ENCODE results near the gene PADI3. TPM values are rescaled to one million over a fixed set of nuclear protein-coding genes. Genes with fewer than 3 reads are reported as not detected.
"Not testable (repeated sequence)": the region's sequence is repeated elsewhere in the genome, so short reads cannot be mapped to it uniquely, and the experiment has no call there.

Gene PADI3
- polyA plus RNA-seq, 12 donors = 0.05 to 0.17 TPM; not detected in 10

- no peak for DNase-seq
These were observed 55.4 kb downstream of the PADI3 start for GRCh38 chr1:17304151-17304825.

DNA sequence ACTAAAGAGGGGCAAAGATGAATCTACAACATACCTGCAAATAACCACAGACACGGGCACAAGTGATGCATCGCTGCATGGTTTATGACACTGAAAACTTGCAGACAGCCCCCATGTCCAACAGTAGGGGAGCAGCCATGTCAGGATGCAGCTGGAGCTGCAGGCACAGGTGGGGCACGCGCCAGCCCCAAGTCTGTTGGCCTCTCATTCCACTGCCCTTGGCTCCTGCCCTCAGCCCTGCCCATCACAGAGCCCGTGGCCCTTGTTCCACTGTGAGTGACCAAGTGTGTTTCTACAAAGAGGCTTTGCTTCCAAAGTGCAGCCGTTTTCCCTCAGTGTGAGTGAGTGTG, 55.9 kb downstream of the PADI3 start:
- no peak for DNase-seq

GRCh38 chr1:17305576-17306095, 56.7 kb downstream of the PADI3 start:
- no peak for DNase-seq

DNA sequence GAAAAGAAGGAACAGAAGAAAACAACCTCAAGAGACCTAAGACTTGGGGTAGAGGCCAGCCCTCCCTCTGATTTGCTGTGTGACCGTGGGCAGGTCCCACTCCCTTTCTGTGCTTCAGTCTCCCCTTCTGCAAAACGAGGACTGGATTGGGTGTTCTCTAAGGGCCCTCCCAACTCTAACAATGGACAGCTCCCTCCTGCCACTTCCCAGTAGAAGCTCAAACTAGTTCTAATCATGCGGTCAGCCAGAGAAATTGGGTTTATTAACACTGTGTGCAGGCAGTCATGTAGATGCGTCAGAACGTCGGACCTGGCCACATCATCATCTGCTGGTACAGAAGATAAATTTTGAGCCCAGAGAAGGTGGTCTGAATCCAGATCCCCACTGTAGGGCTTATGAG, 57.5 kb downstream of the PADI3 start:
- no peak for DNase-seq

DNA sequence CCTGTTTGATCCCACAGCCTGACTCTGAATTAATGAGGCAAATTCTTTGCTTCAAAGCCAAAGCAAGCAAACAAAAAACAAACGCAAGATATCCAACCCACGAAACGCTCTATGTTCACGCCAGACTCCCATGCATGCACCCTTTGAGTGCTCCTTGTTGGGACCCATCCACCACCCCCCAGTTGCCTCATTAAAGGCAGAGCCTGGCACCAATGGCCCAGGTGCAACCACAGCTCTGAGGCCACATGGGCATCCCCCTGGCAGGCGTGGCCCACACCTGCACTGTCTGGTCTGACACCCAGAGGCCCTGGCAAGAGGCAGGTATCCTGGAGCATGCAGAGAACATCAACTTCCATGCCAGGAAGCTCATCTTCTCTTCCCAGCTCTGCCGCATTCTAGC, 58.0 kb downstream of the PADI3 start:
- DNase-seq = no peak

DNA sequence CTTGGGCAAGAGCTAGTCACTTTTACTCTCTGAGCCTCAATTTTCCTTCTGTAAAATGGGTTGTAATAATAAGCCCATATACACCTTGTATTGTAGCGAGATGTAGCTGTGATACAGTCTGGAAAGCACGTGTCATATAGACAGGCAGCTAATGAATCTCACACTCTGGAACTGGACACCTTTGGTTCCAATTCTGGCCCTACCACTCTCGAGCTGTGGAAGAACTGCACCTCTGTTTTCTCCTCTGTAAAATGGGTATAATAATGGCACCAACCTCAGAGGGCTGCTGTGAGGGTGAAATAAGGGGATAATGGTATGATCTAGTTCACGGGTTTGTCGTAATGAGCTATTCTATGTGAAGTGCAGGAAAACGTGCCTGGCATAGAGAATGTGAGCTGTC, 58.4 kb downstream of the PADI3 start:
- no peak for DNase-seq

GRCh38 chr1:17307946-17308345, 59.0 kb downstream of the PADI3 start, which contains the start of gene PADI4:
PADI4 (plus strand) TSS chr1:17308197; CDS start chr1:17308223, 26 bp downstream.
- DNase-seq = no peak

DNA sequence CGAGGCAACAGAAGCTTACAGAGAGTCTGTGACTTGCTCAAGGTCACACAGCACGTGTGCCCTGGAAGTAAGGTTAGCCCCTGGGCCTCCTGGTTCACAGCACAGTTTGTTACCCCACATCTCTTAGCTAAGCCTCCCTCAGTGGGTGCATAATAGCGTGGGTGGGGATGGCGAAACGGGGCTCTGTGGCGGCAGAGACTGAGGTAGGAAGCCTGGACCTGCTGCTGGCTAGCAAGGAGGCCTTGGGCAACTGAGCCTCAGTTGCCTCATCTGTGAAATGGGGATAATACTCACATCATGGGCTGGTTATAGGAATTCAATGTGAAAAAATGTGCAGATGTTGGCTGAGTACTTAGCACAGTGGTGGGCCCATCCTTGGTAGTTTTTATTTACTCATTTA, 59.7 kb downstream of the PADI3 start:
- DNase-seq = no peak

GRCh38 chr1:17309426-17310067, 60.6 kb downstream of the PADI3 start:
- no peak for DNase-seq

DNA sequence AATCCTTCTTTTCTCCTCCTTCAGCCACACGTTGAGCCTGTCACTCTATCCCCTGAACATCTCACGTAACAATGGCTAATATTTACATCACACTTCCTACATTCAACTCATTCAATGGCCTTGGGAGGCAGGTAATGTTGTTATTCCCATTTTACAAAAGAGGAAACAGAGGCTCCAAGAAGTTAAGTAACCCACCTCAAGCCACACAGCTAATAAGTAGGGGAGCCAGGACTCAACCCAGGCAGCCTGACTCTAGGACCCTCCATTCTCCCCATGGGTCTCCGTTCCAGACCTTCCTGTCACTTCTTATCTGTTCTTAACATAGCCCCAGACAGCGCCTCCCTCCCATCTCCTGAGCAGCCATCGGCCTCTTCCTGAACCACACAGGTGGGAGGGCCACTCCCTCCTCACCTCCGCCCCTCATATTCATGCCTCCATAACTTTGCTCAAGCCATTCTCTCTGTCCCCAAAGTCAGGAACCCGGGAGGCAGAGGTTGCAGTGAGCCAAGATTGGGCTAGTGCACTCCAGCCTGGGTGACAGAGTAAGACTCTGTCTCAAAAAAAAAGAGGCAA, 61.3 kb downstream of the PADI3 start:
- no peak for DNase-seq

DNA sequence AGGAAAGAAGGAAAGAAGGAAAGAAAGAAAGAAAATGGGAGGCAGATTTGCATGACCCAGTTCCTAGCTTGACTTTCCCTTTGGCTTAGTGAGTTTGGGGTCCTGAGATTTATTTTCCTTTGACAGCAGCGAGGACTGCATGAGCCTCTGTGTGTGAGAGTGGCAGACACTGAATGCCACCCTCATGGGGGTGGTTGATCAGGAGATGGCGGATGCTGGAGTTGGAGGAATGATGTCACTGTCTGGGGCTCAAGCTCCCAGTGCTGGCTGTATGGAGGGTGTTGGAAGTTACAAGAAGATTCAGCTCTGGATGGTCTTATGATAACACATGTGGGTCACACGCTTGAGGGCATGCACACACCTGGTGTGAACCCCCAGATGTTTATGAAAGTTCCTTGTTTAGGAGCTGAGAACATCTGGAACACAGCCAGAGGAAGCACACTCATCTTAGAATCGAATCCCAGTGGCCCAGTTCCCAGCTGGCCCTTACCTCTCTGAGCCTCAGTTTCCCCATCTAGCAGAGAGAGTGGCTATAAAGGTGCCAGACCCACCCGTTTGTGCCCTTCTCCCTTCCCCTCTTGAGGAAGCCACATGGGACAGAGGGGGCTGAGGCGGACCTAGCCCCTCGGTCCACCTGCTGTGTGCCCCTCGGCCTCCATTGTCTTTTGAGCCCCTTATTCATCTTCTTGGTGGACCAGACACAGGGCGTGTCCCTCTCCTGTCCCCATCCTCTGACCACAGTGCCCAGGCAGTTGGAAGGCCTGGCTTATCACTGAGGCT, 64.8 kb downstream of the PADI3 start:
- no peak for DNase-seq

- DNase-seq = no peak
These were observed 65.6 kb downstream of the PADI3 start for GRCh38 chr1:17314491-17314971.

GRCh38 chr1:17315542-17316130, 66.7 kb downstream of the PADI3 start:
- no peak for DNase-seq

DNA sequence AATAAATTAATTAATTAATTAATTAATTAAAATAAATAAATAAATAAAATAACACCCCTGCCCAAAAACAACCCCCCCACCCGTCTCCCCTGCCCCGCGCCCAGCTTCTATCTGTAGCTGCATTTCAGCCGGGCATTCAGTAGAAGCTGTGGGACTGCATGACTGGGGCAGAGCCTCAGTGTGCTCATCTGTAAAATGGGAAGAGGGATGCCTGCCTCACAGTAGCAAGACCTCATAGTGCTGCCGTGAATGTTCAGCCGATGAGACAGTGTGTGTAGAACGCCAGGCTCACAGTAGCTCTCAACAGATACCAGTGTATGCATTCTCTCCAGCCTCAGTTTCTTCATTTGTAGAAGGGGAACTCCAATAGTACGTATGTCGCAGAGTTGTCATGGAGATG, 67.8 kb downstream of the PADI3 start:
- DNase-seq = no peak

- no peak for DNase-seq
These were observed 69.4 kb downstream of the PADI3 start for GRCh38 chr1:17318262-17318661.

DNA sequence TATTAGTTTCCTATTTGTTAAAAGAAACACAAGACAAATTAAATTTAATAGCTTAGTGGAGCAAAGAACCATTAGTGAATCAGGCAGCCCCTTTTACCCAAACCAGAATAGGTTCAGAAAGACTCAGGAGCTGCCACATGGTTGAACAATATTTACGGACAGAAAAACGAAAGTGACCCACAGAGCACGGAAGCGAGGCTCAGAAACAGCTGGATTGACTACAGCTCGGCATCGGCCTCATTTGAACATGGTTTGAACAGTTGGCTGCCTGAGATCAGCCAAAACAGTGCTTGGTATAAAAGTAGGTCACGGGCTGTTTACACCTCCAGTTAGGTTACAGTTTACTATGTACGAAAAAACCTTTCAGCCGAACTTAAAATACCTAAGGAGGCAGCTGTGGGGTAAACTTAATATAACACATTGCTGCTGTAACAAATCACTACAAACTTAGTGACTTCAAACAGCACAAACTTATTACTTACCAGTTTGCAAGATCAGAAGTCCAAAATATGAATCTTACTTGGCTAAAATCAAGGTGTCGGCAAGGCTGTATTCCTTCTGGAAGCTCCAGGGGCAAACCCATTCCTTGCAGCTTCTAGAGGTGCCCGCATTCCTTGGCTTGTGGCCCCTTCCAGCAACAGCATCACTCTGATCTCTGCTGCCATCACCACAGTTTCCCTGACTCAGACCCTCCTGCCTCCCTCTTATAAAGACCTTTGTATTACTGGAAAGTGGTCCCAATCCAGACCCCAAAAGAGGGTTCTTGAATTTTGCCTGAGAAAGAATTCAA, 70.9 kb downstream of the PADI3 start:
- no peak for DNase-seq

GRCh38 chr1:17321857-17322390, 73.0 kb downstream of the PADI3 start:
- not testable (repeated sequence) for DNase-seq

DNA sequence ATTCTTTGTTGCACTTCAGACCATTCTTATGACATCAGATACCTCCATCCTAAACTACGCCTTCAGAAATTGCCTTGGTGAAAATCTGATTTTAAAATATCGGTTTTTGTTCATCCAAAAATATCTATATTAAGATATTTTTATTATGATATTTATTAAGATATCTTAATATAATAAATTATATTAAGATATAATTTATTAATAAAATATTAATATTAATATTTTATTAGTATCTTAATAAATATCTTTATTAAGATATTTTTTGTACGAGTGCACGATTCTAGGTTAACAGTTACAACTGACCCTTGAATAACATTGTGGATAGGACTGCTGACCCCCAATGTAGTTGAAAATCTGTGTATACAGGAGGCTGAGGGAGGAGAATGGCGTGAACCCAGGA, 80.0 kb downstream of the PADI3 start:
- DNase-seq = no peak

DNA sequence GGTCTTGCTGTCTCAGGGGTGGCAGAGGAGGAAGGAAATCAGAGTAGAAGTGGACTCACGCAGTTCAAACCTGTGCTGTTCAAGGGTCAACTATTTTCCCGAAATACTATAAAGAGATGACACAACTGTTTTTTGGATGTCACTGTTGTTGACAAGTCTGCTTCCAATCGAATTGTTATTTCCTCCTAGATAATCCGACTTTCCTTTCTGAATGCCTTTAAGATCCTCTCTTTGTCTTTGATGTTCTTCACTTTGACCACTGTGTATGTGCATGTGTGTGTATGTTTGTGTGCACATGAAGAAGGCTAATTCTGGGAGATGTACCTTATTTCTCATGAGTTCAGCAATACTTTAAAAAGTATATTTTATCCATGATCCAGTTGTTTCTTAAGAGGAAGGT, 80.7 kb downstream of the PADI3 start:
- DNase-seq = no peak

DNA sequence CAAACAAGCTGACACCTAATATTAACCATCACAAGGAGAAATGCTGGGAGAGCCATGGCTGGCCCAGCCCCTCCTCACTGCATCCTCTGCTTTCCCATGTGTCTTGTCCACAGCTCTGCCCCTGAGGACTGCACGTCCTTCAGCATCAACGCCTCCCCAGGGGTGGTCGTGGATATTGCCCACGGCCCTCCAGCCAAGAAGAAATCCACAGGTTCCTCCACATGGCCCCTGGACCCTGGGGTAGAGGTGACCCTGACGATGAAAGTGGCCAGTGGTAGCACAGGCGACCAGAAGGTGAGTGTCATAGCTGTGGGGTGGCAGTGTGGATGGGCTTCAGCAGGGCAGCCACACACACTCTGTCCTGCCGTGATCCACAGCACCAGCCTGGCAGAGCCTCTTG, 82.0 kb downstream of the PADI3 start:
- DNase-seq = no peak

GRCh38 chr1:17333081-17333480, 84.2 kb downstream of the PADI3 start:
- DNase-seq = no peak

Data from muscle of arm (tissue), 12 donors.